GM23248 (cell line): ENCODE data around the gene IPO5. TPM values are rescaled to one million over a fixed set of nuclear protein-coding genes. Genes with fewer than 3 reads are reported as not detected.

ENCODE experiments used
- DNase-seq: peaks from one replicate; pipeline ENCODE4 v3.0.0-alpha.2; 2015
- H2AFZ ChIP-seq: fragments of 200-600 bp; sonication (generic); 2 replicates; pipeline ENCODE4 v1.6.1; 2016; ENCODE audit warnings: antibody characterized with exemption
- H3F3A ChIP-seq: fragments of 200-600 bp; sonication (generic); 2 replicates; pipeline ENCODE4 v1.6.1; 2016; ENCODE audit warnings: mild to moderate bottlenecking, antibody characterized with exemption, mixed run types; ENCODE audit not compliant: insufficient read depth
- H3K27ac ChIP-seq: fragments of 200-600 bp; sonication (generic); 2 replicates; pipeline ENCODE4 v1.5.1; 2016; ENCODE audit warnings: mild to moderate bottlenecking
- H3K27me3 ChIP-seq: fragments of 200-600 bp; sonication (generic); replicated peaks from 2 replicates; pipeline ENCODE4 v1.6.1; 2016; ENCODE audit warnings: mild to moderate bottlenecking; ENCODE audit not compliant: insufficient read depth
- H3K36me3 ChIP-seq: fragments of 200-600 bp; sonication (generic); 2 replicates; pipeline ENCODE4 v1.6.1; 2016; ENCODE audit warnings: low read depth, mild to moderate bottlenecking
- H3K4me1 ChIP-seq: fragments of 200-600 bp; sonication (generic); 2 replicates; pipeline ENCODE4 v1.6.1; 2016; ENCODE audit warnings: mild to moderate bottlenecking; ENCODE audit not compliant: insufficient read depth
- H3K4me2 ChIP-seq: fragments of 200-600 bp; sonication (generic); one replicate; pipeline ENCODE4 v1.6.1; 2016; ENCODE audit warnings: mild to moderate bottlenecking; ENCODE audit not compliant: unreplicated experiment
- H3K4me3 ChIP-seq: fragments of 200-600 bp; sonication (generic); 2 replicates; pipeline ENCODE4 v1.5.1; 2016; ENCODE audit warnings: mild to moderate bottlenecking
- H3K79me2 ChIP-seq: fragments of 200-600 bp; sonication (generic); 2 replicates; pipeline ENCODE4 v1.6.1; 2016; ENCODE audit warnings: mild to moderate bottlenecking; ENCODE audit not compliant: insufficient read depth
- H3K9ac ChIP-seq: fragments of 200-600 bp; sonication (generic); 2 replicates; pipeline ENCODE4 v1.6.1; 2016; ENCODE audit warnings: mild to moderate bottlenecking
- H3K9me2 ChIP-seq: fragments of 200-600 bp; sonication (generic); 2 replicates; pipeline ENCODE4 v1.6.1; 2016; ENCODE audit warnings: mixed run types, mild to moderate bottlenecking, moderate library complexity; ENCODE audit not compliant: insufficient read depth
- H3K9me3 ChIP-seq: fragments of 200-600 bp; sonication (generic); one replicate; pipeline ENCODE4 v1.6.1; 2017; ENCODE audit warnings: low read depth
- H4K20me1 ChIP-seq: fragments of 200-600 bp; sonication (generic); 2 replicates; pipeline ENCODE4 v1.6.0; 2016; ENCODE audit not compliant: insufficient read depth
- EZH2 ChIP-seq: fragments of 200-600 bp; sonication (generic); IDR thresholded peaks from 2 replicates; pipeline ENCODE4 v1.6.1; 2018; ENCODE audit warnings: antibody characterized with exemption, mild to moderate bottlenecking; ENCODE audit not compliant: insufficient read depth, poor library complexity, severe bottlenecking
- EZH2phosphoT487 ChIP-seq: fragments of 200-600 bp; sonication (generic); IDR thresholded peaks from 2 replicates; pipeline ENCODE4 v1.6.1; 2018; ENCODE audit warnings: antibody characterized with exemption, moderate library complexity, mild to moderate bottlenecking, low read depth; ENCODE audit not compliant: insufficient read depth
- WGBS, 2 experiments: methylation state at CpG; one replicate each; pipeline ENCODE4 v1.1.6; 2015 to 2017; ENCODE audit warnings: low lambda C conversion rate in 2 of 2, low coverage in 1 of 2; ENCODE audit errors: missing lambda C conversion rate in 2 of 2; 5-methylcytosine and 5-hydroxymethylcytosine counted together
- in situ Hi-C: fragments of 300-500 bp; cut with MboI; formaldehyde crosslinking; loops from 2 replicates; pipeline ENCODE4 v1.15.0; 2020
- polyA plus RNA-seq: library from polyadenylated mRNA; unstranded; fragments of >200 nt; fragmentation: Nextera tagmentation; extraction: Ambion mirVana; gene quantifications from 2 replicates; pipeline ENCODE4 v1.2.1, GENCODE V29; 2016
- total RNA-seq: library from RNA; depleted of rRNA; stranded (reverse); fragments of >200 nt; shearing (Covaris generic); gene quantifications from 2 replicates; pipeline ENCODE4 v1.2.3, GENCODE V29; 2014

The IPO5 gene
- total and polyA plus RNA-seq, 2 experiments from 2014 or later: 97.4 to 229 TPM

DNA sequence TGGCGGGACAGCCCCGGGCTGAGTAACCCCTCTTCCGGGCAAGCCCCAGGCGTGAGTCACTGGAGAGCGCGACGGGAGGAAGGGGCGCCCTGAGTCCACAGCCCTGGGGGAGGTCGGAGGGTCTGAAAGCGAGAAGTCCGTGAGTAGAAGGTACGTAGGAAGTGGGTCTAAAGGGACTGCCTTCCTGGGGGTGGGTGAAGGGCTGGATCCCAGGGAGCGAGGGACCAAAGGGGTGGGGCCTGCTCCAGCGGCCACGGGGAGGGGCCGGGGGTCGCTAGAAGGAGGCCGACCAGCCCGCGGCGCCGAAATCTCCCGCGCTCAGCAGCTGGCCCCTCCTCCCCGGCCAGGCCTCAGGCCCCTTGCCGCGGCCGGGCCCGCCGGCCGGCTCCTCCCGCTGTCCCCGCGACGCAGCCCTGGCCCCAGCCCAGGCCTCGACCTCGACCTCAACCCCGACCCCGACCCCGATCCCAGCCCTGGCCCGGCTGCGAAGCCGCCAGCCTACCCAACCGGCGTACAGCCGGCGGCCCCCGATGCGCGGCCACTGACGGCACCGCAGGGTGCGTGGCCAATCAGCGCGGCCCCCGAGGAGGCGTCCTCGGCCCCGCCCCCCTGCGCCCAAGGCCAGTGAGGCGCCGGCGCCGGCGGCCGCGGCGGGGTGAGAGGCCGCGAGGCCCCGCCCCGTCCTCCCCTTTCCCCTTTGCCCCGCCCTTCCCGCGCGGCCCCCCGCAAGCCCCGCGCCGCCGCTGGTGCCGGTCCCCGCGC, 22.6 kb downstream of the IPO5 start:
- peak overlapping the region; percentile 81 for H3K27ac ChIP-seq
- H3K4me2 ChIP-seq: peak overlapping the region; percentile 86
- TF ChIP-seq EZH2 (no peak), EZH2phosphoT487 (no peak)
- H3K4me3 ChIP-seq: peak overlapping the region; percentile 93
- no peaks in the 10 kb centered on the region for H3K9me3 ChIP-seq
- WGBS, 2 experiments: 1 to 2% methylated on average over 12 to 53 of the region's 84 CpGs
- H4K20me1 ChIP-seq: no peaks in the 10 kb centered on the region
- H3K9me2 ChIP-seq: no peaks in the 10 kb centered on the region
- peaks cover 31% of the 10 kb centered on the region for H3K4me1 ChIP-seq
- DNase-seq: peak; percentile 98
- H3K9ac ChIP-seq: peak overlapping the region; percentile 90
- H3F3A ChIP-seq: peaks cover 30% of the 10 kb centered on the region
- H3K79me2 ChIP-seq: peaks cover 43% of the 10 kb centered on the region
- H3K27me3 ChIP-seq: no peaks in the 10 kb centered on the region
- no peaks in the 10 kb centered on the region for H3K36me3 ChIP-seq
- H2AFZ ChIP-seq: peak overlapping the region; percentile 82
- in situ Hi-C loops: no loop called here

DNA sequence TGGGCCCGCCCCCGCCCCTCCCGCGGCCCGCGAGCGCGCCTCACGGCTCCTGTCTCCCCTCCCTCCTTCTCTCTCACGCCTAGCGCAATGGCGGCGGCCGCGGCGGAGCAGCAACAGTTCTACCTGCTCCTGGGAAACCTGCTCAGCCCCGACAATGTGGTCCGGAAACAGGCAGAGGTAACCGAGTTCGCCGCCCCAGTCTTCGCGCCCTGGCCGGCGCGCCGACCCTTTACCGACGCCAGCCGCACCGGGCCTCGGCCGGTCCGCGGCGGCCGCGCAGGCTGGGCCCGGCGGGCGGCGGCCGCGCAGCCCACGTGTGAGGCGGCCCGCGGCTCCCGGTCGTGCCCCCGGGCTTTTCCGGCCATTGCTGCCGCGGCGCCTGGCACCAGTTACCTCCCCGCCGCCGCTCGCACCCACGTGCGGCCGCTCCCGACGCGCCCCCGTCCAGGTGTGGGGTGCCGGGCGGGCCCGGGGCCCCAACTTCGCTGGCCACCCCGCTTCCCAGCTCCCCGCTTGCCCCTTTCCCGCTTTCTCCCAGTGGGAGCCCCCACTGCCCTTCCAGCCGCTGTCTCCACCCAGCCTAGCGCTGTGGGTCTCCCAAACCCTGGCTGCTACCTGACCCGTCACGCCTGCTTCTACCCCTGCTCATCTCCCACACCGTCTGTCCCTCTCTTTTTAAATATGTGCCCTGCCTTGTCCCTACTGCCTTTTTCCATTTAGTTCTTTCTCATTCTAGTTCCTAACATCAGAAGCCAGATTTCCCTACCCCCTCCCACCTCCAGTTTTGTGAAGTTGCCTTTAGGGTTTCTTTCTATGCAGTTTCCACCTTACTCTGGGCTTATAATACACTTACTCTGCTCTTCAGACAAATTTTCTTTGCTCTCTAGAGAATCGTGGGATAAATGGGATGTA, 23.4 kb downstream of the IPO5 start:
- no peaks in the 10 kb centered on the region; the same call in 1 of the 2 replicates for H4K20me1 ChIP-seq
- peak overlapping the region; percentile 62 for H2AFZ ChIP-seq
- in situ Hi-C loops: no loop called here
- peaks cover 40% of the 10 kb centered on the region for H3K4me1 ChIP-seq
- peak overlapping the region; percentile 90 for H3K9ac ChIP-seq
- no peaks in the 10 kb centered on the region for H3K9me3 ChIP-seq
- TF ChIP-seq EZH2: no peak
- no peak for TF ChIP-seq EZH2phosphoT487
- H3K27ac ChIP-seq: peak overlapping the region; percentile 81
- H3K27me3 ChIP-seq: no peaks in the 10 kb centered on the region
- no peaks in the 10 kb centered on the region for H3K36me3 ChIP-seq
- H3K9me2 ChIP-seq: no peaks in the 10 kb centered on the region
- H3K79me2 ChIP-seq: peaks cover 51% of the 10 kb centered on the region
- peak; percentile 76 for DNase-seq
- H3K4me2 ChIP-seq: peak overlapping the region; percentile 93
- H3K4me3 ChIP-seq: peak overlapping the region; percentile 93
- WGBS, 2 experiments: 0 to 1% methylated on average over 42 to 63 of the region's 79 CpGs
- H3F3A ChIP-seq: peaks cover 34% of the 10 kb centered on the region

DNA sequence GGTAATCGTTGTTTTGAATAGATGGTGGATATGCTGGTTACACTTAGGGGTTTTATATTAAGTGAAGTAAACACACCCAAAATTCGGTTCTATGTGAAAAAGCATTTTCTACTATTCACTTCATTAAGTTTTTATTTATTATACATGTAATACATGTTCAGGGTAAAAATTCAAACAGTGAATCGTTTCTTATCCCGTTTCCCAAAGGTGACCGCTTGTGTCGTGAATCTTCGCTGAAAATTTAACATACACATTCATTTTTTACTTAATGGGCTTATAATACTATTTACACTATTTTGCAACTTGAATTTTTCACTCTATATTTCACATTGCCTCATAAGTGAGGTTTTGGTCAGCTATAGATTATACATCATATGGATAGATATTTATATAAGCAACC, 24.5 kb downstream of the IPO5 start:
- H4K20me1 ChIP-seq: no peaks in the 10 kb centered on the region; the same call in 1 of the 2 replicates
- H3K27ac ChIP-seq: peak overlapping the region; percentile 81
- in situ Hi-C loops: no loop called here
- no peaks in the 10 kb centered on the region for H3K9me3 ChIP-seq
- H3K9me2 ChIP-seq: no peaks in the 10 kb centered on the region
- peak overlapping the region; percentile 93 for H3K4me3 ChIP-seq
- H3K9ac ChIP-seq: peak overlapping the region; percentile 90
- peaks cover 49% of the 10 kb centered on the region for H3K4me1 ChIP-seq
- H3K27me3 ChIP-seq: no peaks in the 10 kb centered on the region
- peaks cover 45% of the 10 kb centered on the region for H3F3A ChIP-seq
- no peak overlapping the region for H2AFZ ChIP-seq
- H3K79me2 ChIP-seq: peaks cover 62% of the 10 kb centered on the region
- H3K4me2 ChIP-seq: peak overlapping the region; percentile 93
- DNase-seq: peak; percentile 4
- WGBS, 2 experiments: 51 to 53% methylated on average over 7 of the region's 7 CpGs
- H3K36me3 ChIP-seq: peaks cover 3% of the 10 kb centered on the region
- TF ChIP-seq EZH2: no peak
- no peak for TF ChIP-seq EZH2phosphoT487

DNA sequence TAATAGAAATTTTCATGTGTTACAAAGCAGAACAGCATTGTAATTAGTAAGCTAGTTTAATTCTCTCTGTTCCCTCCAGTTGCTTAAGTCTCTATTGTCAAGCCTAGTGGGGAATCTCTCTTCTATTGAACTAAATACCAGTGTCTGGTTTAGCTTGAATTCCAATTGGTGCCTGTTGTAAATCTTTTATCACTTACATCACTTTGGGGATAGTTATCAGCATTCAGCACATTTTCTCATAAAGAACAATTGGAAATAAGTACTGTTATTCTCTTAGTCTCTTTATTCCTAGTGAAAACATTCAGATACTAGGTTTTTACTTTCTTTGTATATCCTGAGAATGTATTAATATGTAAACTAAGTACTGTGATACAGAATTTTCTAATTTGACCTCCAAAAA, 25.2 kb downstream of the IPO5 start:
- Histone ChIP-seq H3K9me2 (no peaks in the 10 kb centered on the region), H3K79me2 (peaks cover 69% of the 10 kb centered on the region), H3K4me2 (peak overlapping the region; percentile 93), H3K9ac (peak overlapping the region; percentile 90), H3K36me3 (peaks cover 10% of the 10 kb centered on the region), H3K4me1 (peaks cover 49% of the 10 kb centered on the region), H4K20me1 (no peaks in the 10 kb centered on the region; the same call in 1 of the 2 replicates), H3K4me3 (peak overlapping the region; percentile 93), H2AFZ (no peak overlapping the region), H3F3A (peaks cover 47% of the 10 kb centered on the region), H3K27me3 (no peaks in the 10 kb centered on the region), H3K9me3 (no peaks in the 10 kb centered on the region), H3K27ac (peak overlapping the region; percentile 67)
- no peak for TF ChIP-seq EZH2phosphoT487
- TF ChIP-seq EZH2: no peak
- in situ Hi-C loops: no loop called here
- DNase-seq: peak; percentile 63
